Measurements from ENCODE around the gene JAKMIP1.

GRCh38 chr4:6055436-6055835 lies 144.9 kb downstream of the JAKMIP1 start:
- TF ChIP-seq CTCF (IDR thresholded peaks at IDR 0.05) (no peak), POLR2A (IDR thresholded peaks at IDR 0.05) (no peak)
